ENCODE data around the gene PSMB2.
"Not testable (repeated sequence)": the region's sequence is repeated elsewhere in the genome, so short reads cannot be mapped to it uniquely, and the experiment has no call there.

Gene PSMB2

DNA sequence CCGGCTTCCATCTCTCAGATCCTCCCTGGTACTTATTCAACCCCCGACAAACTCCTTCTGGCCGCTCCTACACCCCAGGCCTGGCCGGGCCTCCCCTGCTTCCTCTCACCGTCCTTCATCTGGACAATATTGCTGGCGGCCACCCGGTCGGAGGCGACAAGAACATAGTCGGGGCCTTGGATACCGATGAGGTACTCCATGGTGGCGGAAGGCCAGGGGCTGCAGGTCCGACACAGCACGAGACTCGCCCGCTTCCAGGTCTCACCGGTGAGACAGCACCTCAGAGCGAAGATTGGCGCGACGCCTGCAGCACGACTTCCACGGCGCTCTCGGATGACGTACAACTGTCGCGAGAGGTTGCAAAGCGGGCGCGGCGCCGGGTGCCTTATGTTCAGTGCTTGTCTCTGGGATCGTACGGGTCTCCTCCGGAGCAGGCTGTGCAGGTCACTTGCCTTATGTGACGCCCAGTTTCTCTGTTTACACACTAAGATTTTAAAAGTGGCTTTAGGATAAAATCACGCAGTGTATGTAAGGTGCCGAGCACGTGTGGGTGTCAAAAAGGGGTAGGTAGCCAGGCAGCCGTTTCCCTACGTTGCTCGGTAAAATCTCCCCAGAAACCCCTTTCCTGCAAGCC is at the start of gene PSMB2:
Gene PSMB2, minus strand, starts transcription at position 294 of the 634 bp plus-strand sequence. Its CDS starts 94 bp downstream, at position 200.
- DNase-seq (ENCODE audit: low read depth in 2 of 2), result peak; percentile 89 to 93

DNA sequence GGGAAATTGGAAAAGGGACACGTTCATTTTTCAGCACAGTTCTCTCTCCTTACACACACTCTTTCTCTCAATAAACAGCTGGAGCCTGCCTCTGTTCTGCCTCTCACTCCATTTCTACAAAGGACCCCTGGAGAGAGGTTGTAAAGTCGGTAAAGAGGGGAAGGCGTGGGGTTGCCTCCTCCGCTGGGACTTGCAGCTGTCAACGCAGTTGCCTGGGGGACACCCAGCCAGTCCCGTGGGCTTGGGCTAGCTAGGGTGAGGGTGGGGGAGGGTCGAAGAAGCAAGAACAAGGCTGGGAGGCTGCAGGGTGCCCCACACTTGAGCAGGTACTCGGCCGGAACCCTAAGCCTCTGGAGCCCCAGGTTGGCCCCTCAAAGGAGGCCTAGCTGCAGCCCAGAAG is 49.8 kb upstream of the PSMB2 start:
- DNase-seq (ENCODE audit: low read depth in 2 of 2), result no peak

DNA sequence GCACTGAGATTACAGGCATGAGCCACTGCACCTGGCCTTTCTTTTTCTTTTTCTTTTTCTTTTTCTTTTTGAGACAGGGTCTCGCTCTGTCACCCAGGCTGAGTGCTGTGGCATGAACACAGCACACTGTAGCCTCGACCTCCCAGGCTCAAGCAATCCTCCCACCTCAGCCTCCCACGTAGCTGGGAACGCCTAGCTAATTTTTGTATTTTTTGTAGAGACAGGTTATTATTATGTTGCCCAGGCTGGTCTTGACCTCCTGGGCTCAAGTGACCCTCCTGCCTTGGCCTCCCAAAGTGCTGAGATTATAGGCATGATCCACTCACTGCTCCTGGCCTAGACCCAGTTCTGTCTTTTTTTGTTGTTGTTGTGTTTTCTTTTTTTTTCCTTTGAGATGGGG is 48.8 kb upstream of the PSMB2 start:
- not testable (repeated sequence) for DNase-seq (ENCODE audit: low read depth in 2 of 2)

DNA sequence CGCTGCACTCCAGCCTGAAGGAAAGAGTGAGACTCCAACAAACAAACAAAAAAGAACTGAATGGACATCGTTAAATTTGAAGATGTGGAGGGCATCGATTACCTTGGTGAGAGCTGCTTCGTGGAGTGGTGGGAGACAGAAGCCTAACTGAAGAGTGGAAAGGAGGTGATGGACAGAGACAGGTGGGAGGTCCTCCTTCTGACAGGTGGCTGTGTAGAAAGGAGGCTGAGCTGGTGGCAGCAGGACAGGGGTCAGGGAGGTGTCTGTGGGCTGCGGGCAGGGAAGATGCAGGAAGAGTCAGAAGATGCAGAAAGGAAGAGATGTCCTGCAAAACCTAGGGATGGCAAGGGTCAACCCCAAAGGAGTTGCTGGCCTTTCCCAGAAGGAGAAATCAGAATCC is 46.8 kb upstream of the PSMB2 start:
- DNase-seq (ENCODE audit: low read depth in 2 of 2), result no peak

DNA sequence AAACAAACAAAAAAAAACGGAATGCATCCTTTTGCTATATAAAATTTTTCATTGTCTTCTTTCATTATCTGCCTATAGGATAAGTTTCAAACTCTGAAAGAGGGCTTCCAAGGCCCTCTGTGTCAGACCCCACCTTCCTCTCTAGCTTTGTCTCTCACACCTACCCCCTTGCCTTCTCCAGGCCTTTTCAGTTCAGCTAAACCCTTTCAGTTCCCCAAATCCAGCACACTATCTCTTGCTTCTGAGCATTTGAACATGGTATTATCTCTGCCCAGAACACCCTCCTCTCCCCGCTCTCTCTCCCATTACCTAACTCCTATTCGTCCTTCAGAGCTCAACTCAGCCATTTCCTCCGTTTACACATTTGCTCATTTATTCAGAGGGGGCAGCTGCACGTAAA is 41.7 kb upstream of the PSMB2 start:
- DNase-seq (ENCODE audit: low read depth in 2 of 2), result no peak

DNA sequence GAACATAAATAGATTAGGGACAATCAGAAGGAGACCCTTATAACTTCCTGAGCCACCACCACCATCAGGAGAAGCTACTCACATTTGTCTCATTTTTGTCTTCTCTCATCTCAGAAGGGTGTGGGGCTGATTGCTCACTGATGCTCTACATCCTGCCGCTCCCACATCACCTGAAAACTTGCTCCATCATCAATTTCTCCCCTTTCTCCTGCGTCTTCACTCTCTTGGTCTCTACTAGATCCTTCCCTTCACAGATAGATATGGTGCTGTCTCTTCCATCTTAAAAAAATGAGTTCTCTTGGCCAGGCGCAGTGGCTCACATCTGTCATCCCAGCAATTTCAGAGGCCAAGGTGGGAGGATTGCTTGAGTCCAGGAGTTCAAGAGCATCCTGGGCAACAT is 38.9 kb upstream of the PSMB2 start:
- no peak for DNase-seq (ENCODE audit: low read depth in 2 of 2)

DNA sequence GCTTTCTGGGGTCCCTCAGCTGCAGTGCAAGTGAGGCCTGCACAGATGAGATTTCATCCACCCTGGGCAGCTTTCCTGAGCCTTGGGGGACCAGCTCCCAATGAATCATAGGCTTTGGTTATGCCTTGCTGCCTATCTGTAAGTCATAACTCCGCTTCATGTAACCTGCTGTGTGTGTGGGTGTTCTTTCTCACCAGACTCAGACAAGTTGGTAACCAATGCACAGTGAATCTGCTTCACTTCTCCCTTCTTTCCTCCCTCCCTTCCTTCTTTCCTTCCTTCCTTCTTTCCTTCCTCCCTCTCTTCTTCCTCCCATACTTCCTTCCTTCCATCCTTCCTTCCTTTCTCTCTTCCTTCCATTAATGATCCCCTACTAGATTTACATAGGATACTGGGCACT is 34.4 kb upstream of the PSMB2 start:
- no peak for DNase-seq (ENCODE audit: low read depth in 2 of 2)

DNA sequence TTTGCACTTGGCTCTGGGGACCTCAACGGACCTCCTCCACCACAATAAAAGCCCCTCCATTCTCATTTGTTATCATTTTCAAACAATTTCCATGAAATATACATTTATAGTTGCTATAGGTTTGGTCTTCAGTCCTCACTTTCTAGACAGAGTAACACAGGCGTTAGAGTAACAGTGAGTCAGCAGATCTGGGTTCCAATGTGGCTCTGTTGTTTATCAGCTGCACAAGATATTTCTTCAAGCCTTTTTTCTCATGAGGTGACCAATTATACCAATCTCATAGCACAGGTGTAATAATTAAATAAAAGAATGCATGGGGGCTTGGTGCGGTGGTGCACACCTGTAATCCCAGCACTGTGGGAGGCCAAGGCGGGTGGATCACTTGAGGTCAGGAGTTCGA is 32.8 kb upstream of the PSMB2 start:
- no peak for DNase-seq (ENCODE audit: low read depth in 2 of 2)

DNA sequence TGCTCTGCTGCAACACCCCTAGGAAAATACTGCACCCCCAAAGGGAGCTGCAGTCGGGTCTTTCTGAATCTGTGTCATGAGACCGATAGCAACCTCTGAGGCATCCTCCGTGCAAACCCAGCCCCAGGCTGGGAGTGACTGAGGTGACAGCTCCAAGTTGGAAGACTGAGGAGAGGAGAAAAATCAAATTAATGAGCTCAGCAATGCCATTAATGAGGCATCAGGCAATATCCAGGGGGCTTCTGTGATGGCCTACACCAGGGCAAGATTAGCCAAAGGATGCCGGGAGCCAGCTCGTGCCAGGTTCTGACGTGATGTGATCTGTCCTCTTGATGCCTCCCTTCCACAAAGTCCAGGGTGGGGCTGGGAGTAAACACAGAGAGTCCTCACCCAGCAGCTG is 30.8 kb upstream of the PSMB2 start:
- DNase-seq (ENCODE audit: low read depth in 2 of 2), result no peak

DNA sequence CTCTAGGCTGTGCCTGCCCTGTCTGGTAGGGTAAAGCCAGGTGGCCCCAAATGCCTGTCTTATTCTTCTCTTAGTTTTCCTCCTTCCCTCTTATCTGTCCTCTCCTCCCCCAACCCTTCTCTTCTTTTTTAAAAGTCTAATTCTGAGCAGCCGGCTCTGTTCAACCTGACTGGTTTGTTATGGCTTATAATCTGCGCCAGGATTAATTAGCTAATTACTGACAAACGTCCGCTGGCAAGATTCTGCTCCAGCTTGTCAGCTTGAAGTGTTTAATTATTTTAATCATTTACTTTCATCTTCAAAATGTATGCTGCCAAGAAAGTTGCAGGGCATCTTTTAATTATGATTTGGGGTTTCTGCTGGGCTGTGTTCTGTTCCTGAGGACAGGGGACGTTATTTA is 27.2 kb upstream of the PSMB2 start:
- no peak for DNase-seq (ENCODE audit: low read depth in 2 of 2)

DNA sequence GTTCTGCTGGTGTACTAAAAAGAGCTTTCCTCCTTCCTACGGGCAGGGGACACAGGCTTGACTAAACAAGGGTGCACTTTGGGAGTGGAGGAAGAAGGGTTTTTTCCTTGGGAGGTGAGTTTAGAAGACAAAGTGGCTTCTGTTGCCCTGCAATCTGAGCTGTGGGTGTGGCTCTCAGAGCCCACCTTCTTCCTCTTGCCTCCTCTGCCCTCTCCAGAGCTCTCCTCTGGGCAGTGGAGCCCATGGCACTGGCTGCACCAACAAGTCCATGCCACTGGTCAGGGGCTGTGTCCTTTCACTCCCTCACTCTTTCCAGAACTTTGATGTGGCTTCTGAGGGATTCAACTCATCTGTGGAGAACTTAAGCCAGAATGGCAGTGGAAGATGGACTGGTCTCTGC is 25.6 kb upstream of the PSMB2 start:
- DNase-seq (ENCODE audit: low read depth in 2 of 2), result no peak

DNA sequence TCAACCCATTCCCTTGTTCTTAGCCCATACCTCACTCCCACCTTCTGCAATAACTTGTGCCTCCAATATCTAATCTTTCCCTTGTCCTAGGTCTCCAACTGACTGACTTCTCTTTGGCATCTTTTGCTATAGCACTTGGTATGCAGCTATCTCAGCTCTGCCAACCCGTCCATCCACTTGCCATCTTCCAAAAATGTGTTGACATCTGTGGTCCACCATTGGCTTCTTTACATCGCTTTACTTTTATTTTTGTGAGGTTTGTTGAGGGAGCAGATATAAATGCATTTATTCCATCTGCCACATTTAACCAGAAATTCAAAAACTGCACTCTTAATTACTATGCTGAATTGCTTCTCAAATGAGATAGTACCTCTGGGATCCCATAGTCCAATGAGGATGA is 24.9 kb upstream of the PSMB2 start:
- no peak for DNase-seq (ENCODE audit: low read depth in 2 of 2)

DNA sequence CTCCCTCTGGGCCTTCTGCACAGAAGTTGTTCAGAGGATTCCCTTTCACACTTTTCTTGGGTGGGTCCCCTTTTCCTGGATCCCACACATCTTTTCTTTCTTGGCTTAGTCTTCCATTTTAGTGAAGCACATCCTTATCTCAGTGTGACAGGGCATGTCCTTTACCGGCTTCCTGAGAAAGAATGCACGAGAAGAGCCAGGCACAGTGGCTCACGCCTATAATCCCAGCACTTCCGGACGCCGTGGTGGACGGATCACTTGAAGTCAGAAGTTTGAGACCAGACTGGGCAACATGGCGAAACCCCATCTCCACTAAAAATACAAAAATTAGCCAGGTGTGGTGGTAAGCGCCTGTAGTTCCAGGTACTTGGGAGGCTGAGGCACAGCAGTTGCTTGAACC is 22.1 kb upstream of the PSMB2 start:
- no peak for DNase-seq (ENCODE audit: low read depth in 2 of 2)

DNA sequence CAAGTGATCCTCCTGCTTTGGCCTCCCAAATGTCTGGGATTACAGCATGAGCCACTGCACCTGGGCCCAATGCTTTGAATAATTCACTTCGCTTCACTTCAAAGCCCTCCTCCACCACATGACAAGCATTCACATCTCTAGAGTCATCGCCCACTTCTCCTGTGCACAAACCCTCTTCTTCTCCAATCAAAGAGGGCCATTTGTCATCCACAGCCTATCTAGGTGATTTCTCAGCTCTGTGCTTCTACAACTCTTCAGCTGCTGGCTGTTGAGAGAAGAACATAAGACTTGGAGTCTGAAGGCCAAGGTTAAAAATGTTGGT is 20.1 kb upstream of the PSMB2 start:
- DNase-seq (ENCODE audit: low read depth in 2 of 2), result no peak

DNA sequence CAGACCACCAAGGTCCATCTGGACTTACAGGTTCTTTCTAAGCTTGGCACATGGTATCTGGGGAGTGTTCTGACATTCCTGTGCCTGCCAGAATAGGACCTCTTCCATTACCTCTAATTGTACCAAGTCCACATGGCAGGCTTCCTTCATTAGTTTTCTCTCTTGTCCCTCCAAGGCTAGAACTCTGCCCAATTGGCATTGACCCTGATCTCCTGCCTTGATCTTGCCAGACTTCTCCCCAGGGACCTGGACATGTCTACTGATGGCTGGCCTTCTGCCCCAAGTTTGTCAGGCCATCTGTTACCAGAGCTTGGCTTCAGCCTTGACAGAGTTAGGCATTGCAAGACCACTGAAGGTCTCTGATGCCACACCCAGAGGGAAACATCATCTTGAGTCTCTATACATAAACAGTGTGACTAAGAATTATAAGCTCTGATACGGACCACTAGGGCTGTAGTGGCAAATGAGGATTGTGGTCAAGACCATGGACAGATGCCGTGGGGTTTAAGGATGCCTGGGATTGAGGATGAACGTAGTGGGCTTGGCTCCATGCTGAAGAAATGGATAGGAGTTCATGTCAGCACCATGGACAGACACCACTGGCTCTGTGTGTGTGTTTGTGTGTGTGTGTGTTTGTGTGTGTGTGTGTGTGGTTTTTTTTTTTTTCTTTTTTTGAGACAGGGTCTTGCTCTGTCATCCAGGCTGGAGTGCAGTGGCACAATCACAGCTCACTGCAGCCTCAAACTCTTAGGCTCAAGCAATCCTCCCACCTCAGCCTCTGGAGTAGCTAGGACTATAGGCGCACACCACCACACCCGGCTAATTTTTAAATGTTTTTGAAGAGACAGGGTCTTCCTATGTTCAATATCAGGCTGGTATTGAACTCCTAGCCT is 19.5 kb upstream of the PSMB2 start:
- DNase-seq (ENCODE audit: low read depth in 2 of 2), result no peak

DNA sequence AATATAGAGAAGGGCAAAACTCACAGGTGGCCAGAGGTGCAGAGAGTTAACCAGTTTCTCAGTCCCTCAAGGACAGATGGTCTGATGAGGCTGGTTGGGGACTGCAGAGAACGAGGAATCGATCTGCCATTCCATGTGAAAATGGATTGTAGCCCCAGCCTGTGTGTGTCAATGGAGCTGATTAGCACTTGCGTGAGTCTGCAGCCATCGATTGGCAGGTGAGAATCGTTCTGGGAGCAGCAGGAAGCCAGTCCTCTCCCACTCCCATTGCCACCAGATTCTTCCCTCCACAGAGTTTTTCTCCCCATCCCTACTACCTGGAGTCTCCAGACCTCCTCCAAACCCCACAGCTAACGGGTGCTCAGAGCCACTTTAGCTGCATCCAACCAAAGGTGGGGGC is 18.3 kb upstream of the PSMB2 start:
- DNase-seq (ENCODE audit: low read depth in 2 of 2), result no peak

DNA sequence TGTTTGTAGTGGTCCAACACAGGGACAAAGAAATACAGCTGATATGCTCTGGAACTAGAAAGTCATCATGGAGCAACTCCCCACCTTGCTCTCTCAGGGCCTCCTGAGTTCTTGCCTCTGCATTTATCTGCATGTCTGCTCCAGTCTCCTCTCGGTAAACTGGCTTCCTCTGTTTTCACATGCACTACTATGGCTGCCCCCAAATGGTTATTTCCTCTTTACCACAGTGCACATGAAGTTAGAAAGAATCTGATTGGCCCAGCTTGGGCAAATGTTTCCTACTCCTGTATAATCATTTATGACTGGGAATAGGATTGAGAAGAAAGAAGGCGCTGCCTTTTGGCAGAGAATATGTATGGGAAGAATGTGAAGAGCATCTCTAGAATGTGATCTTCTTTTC is 16.5 kb upstream of the PSMB2 start:
- DNase-seq (ENCODE audit: low read depth in 2 of 2), result no peak

DNA sequence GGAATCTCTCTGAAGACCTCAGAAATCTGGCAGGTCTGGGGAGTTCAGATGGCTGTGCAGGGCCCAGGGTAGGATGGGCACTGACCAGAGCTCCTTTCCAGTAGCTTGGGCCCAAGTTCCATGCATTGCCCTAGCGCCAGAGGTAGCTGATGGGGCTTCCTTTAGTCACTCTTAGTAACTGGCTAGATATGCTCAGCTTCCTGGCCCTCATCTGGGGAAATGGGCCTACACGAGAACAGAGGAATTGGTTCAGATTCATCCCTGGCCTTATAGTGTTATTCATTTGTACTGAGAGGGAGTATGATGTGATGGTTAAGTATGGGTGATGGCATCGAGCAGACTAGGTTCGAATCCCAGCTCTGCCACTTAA is 15.5 kb upstream of the PSMB2 start:
- no peak for DNase-seq (ENCODE audit: low read depth in 2 of 2)

DNA sequence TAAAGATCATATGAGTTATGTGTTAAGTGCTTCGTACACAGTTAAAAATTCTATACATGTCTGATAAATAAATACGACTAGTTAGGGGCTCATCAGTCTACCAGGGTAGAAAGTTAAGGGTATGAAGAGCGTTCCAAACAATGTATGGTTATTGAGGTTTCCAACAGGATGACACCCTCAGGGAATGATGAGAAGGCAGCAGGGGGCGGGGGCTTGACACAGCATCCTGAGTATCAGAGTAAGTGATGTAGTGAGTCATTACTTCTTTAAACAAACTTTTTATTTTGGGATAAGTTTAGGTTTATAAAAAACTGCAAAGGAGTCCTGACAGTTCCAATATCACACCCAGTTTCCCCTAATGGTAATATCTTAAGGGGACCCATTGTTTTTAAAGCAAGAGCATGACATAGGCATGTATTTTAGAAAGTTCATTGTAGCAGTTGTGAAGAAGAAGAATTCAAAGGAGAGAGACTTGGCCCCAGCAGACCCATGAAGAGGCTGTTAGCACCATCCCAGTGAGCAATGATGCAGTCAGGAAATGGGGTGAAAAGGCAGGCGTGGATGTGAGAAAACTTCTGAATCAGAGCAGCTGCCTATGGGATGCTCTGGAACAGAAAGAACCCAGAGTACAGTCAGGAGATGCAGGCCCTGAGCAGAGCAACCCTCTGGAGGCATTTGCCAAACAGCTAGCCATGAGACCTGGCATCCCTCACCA is 15.0 kb upstream of the PSMB2 start:
- DNase-seq (ENCODE audit: low read depth in 2 of 2), result no peak

DNA sequence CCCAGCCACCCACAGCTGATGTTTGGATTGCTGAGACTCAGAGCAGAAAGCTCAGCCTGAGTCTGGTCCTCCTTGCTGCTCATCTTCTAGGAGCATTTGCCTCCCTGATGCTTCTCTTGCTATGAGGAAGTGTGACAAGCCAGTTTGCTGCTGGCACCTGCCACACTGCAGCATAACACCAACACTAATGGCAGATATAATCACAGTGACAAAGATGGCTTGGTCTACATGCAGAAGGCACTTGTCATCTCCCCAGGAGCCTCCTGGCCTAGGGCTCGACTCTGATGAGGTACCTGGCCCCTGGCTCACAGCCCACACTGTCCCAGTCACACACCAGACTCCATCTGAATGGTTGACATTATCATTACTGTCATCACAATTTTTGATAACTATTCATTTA is 13.9 kb upstream of the PSMB2 start:
- DNase-seq (ENCODE audit: low read depth in 2 of 2), result no peak

DNA sequence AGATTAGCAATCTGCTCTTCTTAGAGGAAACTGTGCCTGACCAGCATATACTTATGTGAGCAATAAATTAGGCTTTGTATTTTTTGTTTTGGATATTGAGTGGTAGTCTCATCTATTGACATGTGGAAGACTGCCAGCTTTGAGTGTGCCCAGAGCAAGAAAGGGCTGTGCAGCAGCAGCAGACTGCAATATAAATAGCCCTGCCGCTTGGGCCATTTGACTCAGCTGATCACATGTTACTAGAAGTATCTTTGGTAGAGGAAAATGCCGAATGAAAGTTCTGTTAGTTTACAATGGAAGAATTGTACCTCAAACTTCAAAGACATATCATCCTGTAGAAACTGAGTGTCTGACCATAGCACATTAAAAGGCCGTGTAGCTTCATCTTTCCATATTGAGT is 9.1 kb upstream of the PSMB2 start:
- DNase-seq (ENCODE audit: low read depth in 2 of 2), result no peak

DNA sequence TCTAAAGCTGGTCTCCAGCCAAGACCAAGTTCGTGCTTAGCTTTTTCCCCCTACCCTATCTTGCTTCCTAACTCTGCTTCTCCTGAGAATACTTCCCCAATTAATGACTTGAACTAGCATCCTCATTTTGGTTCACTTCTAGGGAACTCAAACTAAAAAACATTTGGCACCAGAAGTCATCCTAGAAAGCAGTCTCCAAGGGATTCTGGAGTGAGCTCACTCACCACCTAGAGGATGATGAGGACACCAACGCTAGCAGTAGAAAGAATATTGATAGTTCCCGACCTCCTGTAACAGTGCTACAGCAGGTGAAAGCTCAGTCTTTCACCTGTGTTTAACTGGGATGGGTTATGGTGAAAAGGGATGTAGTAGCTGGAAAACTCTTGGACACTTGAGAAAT is 4.7 kb upstream of the PSMB2 start:
- DNase-seq (ENCODE audit: low read depth in 2 of 2), result no peak

DNA sequence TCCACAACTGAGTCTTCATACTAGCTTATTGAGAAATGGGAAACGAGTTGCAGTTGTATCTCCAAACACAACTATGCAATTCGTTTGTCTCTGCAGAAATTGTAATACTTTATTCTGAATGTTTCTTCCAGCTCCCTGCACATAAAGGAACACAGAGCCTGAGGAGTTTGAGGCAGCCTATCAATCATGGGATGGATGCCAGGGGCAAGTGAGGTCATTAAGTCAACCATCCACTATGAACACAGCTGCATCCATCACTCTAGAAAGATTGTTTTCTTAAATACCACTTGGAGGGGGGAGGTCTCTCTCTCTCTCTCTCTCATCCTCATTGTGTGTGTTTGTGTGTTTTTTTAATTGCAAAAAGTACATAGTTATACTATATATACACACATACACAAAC is 2.9 kb upstream of the PSMB2 start:
- no peak for DNase-seq (ENCODE audit: low read depth in 2 of 2)
